GM23338 (cell line): ENCODE results near the gene SLC35A3.

Source experiments
- CREB1 ChIP-seq: fragments of 250-450 bp; sonication (Bioruptor Pico); IDR thresholded peaks from 2 replicates; pipeline ENCODE4 v1.5.0; 2020; ENCODE audit warnings: low read depth, mild to moderate bottlenecking, moderate library complexity
- CTCF ChIP-seq, 2 experiments: fragments of 200-600 bp in 1 of 2; sonication (generic) in 1 of 2; conservative IDR thresholded peaks; 2 replicates each; pipeline versions ENCODE4 v1.5.1 to v1.6.1; 2016 to 2017; ENCODE audit warnings: antibody characterized with exemption in 2 of 2, low read depth in 2 of 2, mild to moderate bottlenecking in 2 of 2, moderate library complexity in 1 of 2
- EZH2 ChIP-seq: fragments of 200-600 bp; sonication (generic); IDR thresholded peaks from one replicate; pipeline ENCODE4 v1.8.0; 2017; ENCODE audit warnings: antibody characterized with exemption, mild to moderate bottlenecking, low read depth; ENCODE audit not compliant: unreplicated experiment
- EZH2phosphoT487 ChIP-seq: fragments of 200-600 bp; sonication (generic); IDR thresholded peaks from one replicate; pipeline ENCODE4 v1.8.1; 2018; ENCODE audit warnings: antibody characterized with exemption; ENCODE audit not compliant: unreplicated experiment
- POLR2AphosphoS5 ChIP-seq: IDR thresholded peaks from 2 replicates; pipeline ENCODE4 v1.6.1; 2016; ENCODE audit warnings: antibody characterized with exemption, low read depth
- TF ChIP-seq, protein P1 (sequence below): IDR thresholded peaks from one replicate; pipeline ENCODE4 v1.6.1; 2018; ENCODE audit warnings: antibody characterized with exemption; ENCODE audit not compliant: unreplicated experiment

- no peak for TF ChIP-seq CTCF (conservative IDR thresholded peaks at IDR 0.05; ENCODE audit: low read depth in 2 of 2)
- TF ChIP-seq POLR2AphosphoS5 = no peak
- TF ChIP-seq CREB1 (CRISPR knock-in tag) = no peak
- no peak for TF ChIP-seq EZH2
- no peak for TF ChIP-seq EZH2phosphoT487
- TF ChIP-seq, protein P1, sequence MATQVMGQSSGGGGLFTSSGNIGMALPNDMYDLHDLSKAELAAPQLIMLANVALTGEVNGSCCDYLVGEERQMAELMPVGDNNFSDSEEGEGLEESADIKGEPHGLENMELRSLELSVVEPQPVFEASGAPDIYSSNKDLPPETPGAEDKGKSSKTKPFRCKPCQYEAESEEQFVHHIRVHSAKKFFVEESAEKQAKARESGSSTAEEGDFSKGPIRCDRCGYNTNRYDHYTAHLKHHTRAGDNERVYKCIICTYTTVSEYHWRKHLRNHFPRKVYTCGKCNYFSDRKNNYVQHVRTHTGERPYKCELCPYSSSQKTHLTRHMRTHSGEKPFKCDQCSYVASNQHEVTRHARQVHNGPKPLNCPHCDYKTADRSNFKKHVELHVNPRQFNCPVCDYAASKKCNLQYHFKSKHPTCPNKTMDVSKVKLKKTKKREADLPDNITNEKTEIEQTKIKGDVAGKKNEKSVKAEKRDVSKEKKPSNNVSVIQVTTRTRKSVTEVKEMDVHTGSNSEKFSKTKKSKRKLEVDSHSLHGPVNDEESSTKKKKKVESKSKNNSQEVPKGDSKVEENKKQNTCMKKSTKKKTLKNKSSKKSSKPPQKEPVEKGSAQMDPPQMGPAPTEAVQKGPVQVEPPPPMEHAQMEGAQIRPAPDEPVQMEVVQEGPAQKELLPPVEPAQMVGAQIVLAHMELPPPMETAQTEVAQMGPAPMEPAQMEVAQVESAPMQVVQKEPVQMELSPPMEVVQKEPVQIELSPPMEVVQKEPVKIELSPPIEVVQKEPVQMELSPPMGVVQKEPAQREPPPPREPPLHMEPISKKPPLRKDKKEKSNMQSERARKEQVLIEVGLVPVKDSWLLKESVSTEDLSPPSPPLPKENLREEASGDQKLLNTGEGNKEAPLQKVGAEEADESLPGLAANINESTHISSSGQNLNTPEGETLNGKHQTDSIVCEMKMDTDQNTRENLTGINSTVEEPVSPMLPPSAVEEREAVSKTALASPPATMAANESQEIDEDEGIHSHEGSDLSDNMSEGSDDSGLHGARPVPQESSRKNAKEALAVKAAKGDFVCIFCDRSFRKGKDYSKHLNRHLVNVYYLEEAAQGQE = no peak
Measured at GRCh38 chr1:99950486-99950885, 19.3 kb upstream of the SLC35A3 start.
